Adrenal gland (tissue), 5 donors: ENCODE data around the gene RAD52.

Experiments used
- CTCF ChIP-seq, 6 experiments: fragments of 450-650 bp in 4 of 6; fragments of 200-600 bp in 2 of 6; sonication (generic) in 1 of 6; IDR thresholded peaks; 1 replicate in 5 of 6; 2 replicates in 1 of 6; pipeline versions ENCODE4 v1.5.1 to v1.8.0; 2016 to 2021; ENCODE audit warnings: antibody characterized with exemption in 6 of 6, mild to moderate bottlenecking in 2 of 6, moderate library complexity in 1 of 6
- POLR2A ChIP-seq, 2 donors: fragments of 450-650 bp; IDR thresholded peaks; one replicate each; pipeline ENCODE4 v1.6.1; 2017; ENCODE audit warnings: antibody characterized with exemption in 2 of 2, mild to moderate bottlenecking in 2 of 2, moderate library complexity in 1 of 2
- donor health status: DM: no; HTN: no; CAD: no.

DNA sequence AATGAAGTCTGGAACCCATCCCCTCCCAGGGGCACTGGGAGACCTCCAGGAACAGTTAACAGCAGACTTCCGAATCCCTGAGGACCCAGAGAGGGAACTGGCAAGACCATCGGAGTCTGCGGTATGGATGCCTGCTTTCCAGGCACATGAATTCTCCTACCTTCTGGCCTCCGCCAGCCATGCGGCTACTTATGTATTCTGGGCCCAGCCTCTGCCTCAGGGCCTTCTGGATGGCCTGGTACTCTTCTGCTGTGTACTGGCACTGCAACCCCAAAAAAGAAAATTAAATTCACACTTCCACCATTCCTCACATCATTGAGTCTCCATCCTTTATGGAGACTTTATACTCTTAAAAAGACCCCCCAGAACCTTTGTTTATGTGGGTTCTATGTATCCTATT lies 18.4 kb downstream of the RAD52 start:
- TF ChIP-seq CTCF (IDR thresholded peaks at IDR 0.05) (no peak), POLR2A (IDR thresholded peaks at IDR 0.05) (no peak)
